ENCODE data around the gene ANO1.
"Not testable (repeated sequence)": the region's sequence is repeated elsewhere in the genome, so short reads cannot be mapped to it uniquely, and the experiment has no call there.

ANO1 gene

GRCh38 chr11:70078095-70078780 is at the start of gene ANO1:
TSS of gene ANO1 (plus strand) at chr11:70078317. CDS start at chr11:70078607, 290 bp downstream.
- no peak for DNase-seq (ENCODE audit: extremely low spot score, insufficient read length, low read depth)
- no peak for FAIRE-seq

GRCh38 chr11:70029115-70029860 is 48.8 kb upstream of the ANO1 start:
- no peak for FAIRE-seq
- no peak for DNase-seq (ENCODE audit: extremely low spot score, insufficient read length, low read depth)

DNA sequence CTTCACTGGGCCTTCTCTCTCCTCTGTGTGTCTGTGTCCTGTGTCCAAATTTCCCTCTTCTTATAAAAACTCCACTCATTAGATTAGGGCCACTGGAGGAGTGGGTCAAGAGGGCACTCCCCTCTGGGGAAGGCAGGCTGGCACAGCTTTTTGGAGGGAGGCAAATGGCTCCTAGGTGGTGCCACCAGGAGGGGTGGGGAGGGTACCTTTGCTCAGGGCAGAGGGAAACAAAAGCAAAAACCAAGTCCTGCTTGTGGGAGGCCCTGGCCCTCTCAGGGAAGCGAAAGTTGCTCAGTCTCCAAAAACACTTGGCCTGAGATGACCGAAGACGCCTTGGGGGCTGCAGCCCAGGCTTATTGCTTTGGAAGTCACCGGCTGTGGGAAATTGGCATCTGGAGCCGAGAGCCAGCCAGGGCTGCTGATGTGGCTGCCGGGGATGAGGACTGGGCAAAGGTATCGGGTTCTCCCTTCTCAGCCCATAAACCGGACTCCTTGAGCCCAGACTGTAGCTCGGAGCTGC is 48.2 kb upstream of the ANO1 start:
- FAIRE-seq (no peak), DNase-seq (ENCODE audit: extremely low spot score, insufficient read length, low read depth) (no peak)

GRCh38 chr11:70030412-70030811 is 47.7 kb upstream of the ANO1 start:
- DNase-seq (ENCODE audit: extremely low spot score, insufficient read length, low read depth): no peak
- no peak for FAIRE-seq

- DNase-seq (ENCODE audit: extremely low spot score, insufficient read length, low read depth) (no peak), FAIRE-seq (no peak)
Observed at GRCh38 chr11:70031631-70032469, 46.3 kb upstream of the ANO1 start.

GRCh38 chr11:70032470-70032795 is 45.7 kb upstream of the ANO1 start:
- DNase-seq (ENCODE audit: extremely low spot score, insufficient read length, low read depth) (no peak), FAIRE-seq (no peak)

DNA sequence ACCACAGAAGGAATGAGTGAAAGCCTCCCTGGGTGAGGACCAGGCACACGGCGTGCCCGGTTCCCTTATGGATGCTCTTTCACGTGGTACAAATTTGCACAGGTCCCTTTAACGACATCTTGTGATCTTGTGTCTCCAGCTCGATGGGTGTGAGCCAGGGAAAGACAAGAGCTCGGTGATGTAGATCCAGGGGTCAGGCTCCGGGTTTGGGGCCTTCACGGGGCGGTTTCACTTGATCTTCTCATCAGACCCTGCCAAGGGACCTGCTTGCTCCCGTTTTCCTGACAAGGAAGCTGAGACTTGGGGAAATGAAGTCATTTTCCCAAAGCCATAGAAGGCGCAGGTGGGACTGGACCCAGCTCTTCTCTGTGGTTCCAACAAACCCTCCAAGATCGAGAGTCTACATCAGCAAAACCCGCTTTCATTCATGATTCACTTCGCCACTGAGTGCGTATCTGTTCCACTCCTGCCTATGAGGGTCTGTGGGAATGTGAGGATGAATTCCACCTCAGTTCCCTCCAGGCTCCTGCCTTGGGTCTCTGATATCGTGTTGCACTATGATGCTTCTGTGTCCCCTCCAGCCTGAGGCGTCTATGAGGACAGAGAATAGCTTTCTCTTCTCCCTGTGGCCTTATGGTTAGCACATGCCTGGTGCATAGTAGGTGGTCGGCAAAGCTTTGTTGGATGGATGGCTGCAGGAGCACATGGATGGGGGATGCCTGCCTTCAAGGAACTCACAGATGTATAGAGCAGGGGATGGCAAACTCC is 45.0 kb upstream of the ANO1 start:
- FAIRE-seq: no peak
- DNase-seq (ENCODE audit: extremely low spot score, insufficient read length, low read depth): no peak

GRCh38 chr11:70033711-70034070 is 44.4 kb upstream of the ANO1 start:
- FAIRE-seq (no peak), DNase-seq (ENCODE audit: extremely low spot score, insufficient read length, low read depth) (no peak)

DNA sequence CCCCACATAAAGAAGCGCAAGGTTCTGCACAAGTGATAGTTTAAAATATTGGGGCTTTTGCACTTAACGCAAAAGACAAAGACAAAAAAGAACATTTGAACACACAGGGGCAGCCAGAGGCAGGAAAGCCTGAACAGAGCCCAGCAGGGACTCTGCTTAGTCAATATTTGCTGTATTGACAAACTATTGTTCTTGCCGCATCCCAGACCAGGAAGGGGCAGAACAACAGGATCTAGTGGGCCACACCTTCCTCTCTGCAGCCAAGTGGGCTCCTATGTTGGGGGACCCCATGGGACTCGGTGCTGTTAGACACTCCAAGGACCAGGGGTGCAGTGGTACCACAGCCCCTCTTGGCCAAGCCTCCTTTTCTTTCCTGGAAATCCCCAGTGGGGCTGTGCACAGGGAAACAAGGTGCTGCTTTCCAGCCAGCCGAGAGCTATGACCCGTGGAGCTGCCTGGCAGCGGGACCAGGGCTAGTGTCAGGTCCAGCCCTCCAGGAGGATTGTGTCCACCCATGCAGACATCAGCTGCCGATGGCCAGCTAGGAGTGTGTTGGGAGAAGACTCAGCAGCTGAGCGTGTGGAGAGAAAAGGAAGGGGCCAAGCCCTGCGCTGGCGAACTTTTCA is 43.3 kb upstream of the ANO1 start:
- DNase-seq (ENCODE audit: extremely low spot score, insufficient read length, low read depth): no peak
- FAIRE-seq: no peak

- not testable (repeated sequence) for DNase-seq (ENCODE audit: extremely low spot score, insufficient read length, low read depth); FAIRE-seq
Observed at GRCh38 chr11:70035665-70036064, 42.5 kb upstream of the ANO1 start.

GRCh38 chr11:70036971-70037882 is 40.9 kb upstream of the ANO1 start:
- no peak for FAIRE-seq

GRCh38 chr11:70038034-70038834 is 39.9 kb upstream of the ANO1 start:
- no peak for FAIRE-seq
- DNase-seq (ENCODE audit: extremely low spot score, insufficient read length, low read depth): no peak

More at GRCh38 chr11:70036971-70037882, 40.9 kb upstream of the ANO1 start:
- DNase-seq (ENCODE audit: extremely low spot score, insufficient read length, low read depth): no peak

DNA sequence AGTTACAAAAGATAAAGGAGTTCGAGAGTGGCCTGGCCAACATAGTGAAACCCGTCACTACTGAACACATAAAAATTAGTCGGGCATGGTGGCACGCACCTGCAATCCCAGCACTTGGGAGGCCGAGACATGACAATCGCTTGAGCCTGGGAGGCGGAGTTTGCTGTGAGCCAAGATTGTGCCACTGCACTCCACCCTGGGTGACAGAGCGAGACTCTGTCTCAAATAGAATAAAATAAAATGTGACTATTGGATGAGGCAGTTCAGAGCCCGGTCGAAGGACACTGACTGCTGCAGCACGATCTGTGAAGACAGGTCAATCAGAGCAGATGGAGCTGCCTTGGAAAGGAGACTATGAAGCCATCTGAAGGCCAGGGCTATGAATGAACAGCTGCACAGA is 37.7 kb upstream of the ANO1 start:
- no peak for FAIRE-seq
- no peak for DNase-seq (ENCODE audit: extremely low spot score, insufficient read length, low read depth)

- DNase-seq (ENCODE audit: extremely low spot score, insufficient read length, low read depth): no peak
- no peak for FAIRE-seq
Observed at GRCh38 chr11:70040869-70041501, 37.1 kb upstream of the ANO1 start.

GRCh38 chr11:70043482-70043881 is 34.6 kb upstream of the ANO1 start:
- no peak for FAIRE-seq
- no peak for DNase-seq (ENCODE audit: extremely low spot score, insufficient read length, low read depth)

DNA sequence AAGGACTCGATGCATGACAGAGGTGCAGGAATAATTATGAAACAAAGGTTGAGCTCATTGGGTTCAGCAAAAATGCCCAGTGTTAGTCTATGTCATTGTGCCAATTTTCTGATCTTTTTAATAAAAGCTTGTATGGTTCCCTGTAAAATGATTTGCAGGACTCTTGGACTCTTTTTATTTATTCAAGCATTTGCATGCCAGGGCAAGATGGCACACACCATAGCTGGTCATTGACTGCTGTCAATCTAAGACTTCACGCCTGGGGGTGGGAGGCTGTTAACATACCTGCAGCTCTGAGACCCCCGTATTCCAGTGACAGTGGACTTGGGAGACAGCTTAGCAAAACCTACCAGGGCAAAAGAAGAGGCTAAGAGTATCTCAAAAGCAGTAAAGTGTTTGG is 32.0 kb upstream of the ANO1 start:
- DNase-seq (ENCODE audit: extremely low spot score, insufficient read length, low read depth): no peak
- FAIRE-seq: no peak

DNA sequence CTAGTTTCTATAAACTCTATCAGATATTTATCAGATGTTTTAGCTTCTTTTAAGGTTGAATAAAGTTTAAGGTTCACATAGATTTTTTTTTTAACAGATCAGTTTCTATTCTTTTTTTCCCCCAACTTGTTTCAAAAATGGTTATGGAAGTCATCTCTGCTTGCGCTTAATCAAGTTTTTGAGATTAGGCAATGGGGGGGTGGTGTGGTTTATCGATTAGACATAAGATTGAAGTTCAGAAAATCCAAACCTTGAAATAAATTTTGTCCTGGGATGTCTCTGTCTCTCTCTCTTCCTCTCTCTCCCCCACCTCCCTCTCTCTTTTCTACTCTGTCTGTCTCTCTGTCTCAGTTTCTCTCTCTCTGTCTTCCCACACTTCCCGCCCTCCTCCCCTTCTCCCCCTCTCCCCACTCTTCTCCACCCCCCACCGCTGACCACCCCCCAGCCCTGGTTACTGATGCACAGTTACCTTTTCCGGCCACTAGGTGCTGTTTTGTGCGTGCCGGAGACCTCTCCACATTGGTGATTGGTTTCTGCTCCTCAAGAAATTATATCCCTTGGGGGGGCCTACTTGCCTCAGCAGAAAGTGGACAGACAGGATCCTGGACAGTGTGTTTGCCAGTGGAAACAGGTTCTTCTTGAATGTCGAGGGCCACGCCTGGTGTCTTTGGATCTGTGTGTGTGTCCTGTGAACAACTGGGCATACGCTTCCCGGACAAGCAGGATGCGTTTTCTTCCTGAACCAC is 29.7 kb upstream of the ANO1 start:
- DNase-seq (ENCODE audit: extremely low spot score, insufficient read length, low read depth) (no peak), FAIRE-seq (no peak)
